Nephron (organoid): Measurements from ENCODE around the gene DEPDC5.

Experiments used
- H3K27ac Mint-ChIP-seq, 3 experiments: 2 replicates each; pipeline ENCODE4 v1.8.0; 2020; ENCODE audit warnings: mixed read lengths in 3 of 3, mild to moderate bottlenecking in 2 of 3, moderate library complexity in 1 of 3
- H3K27me3 Mint-ChIP-seq: 2 replicates; pipeline ENCODE4 v1.8.0; 2021; ENCODE audit warnings: low read depth, mild to moderate bottlenecking, moderate library complexity, mixed read lengths
- H3K36me3 Mint-ChIP-seq: 2 replicates; pipeline ENCODE4 v1.8.0; 2020; ENCODE audit warnings: low read depth, mixed read lengths
- H3K4me1 Mint-ChIP-seq: 2 replicates; pipeline ENCODE4 v1.8.0; 2020; ENCODE audit warnings: mixed read lengths
- H3K4me3 Mint-ChIP-seq, 3 experiments: 2 replicates each; pipeline ENCODE4 v1.8.0; 2020; ENCODE audit warnings: mild to moderate bottlenecking in 3 of 3, mixed read lengths in 3 of 3, moderate library complexity in 2 of 3
- H3K9me3 Mint-ChIP-seq: 2 replicates; pipeline ENCODE4 v1.8.0; 2020; ENCODE audit warnings: mixed read lengths
- CTCF ChIP-seq, 3 experiments: fragments of 200-600 bp; sonication (generic); IDR thresholded peaks; one replicate each; pipeline ENCODE4 v1.5.0; 2021; ENCODE audit warnings: antibody characterized with exemption in 3 of 3; ENCODE audit not compliant: unreplicated experiment in 3 of 3

DEPDC5 gene

GRCh38 chr22:31816750-31817149, 62.9 kb downstream of the DEPDC5 start:
- no peak for TF ChIP-seq CTCF (IDR thresholded peaks at IDR 0.05; ENCODE audit: unreplicated experiment in 3 of 3)
- H3K27ac Mint-ChIP-seq: no peak overlapping the region

GRCh38 chr22:31818481-31819392, 64.9 kb downstream of the DEPDC5 start:
- Mint-ChIP-seq H3K36me3 (peaks cover 80% of the 10 kb centered on the region), H3K9me3 (no peaks in the 10 kb centered on the region), H3K27ac (no peak overlapping the region), H3K4me3 (no peak overlapping the region), H3K4me1 (no peaks in the 10 kb centered on the region), H3K27me3 (no peaks in the 10 kb centered on the region)
- TF ChIP-seq CTCF (IDR thresholded peaks at IDR 0.05; ENCODE audit: unreplicated experiment in 3 of 3): no peak

More at GRCh38 chr22:31816750-31817149, 62.9 kb downstream of the DEPDC5 start:
- no peak overlapping the region for H3K4me3 Mint-ChIP-seq
- no peaks in the 10 kb centered on the region for H3K9me3 Mint-ChIP-seq
- H3K36me3 Mint-ChIP-seq: peaks cover 71% of the 10 kb centered on the region
- H3K4me1 Mint-ChIP-seq: no peaks in the 10 kb centered on the region
- H3K27me3 Mint-ChIP-seq: no peaks in the 10 kb centered on the region

GRCh38 chr22:31820655-31821054, 66.8 kb downstream of the DEPDC5 start:
- H3K36me3 Mint-ChIP-seq: peaks cover 73% of the 10 kb centered on the region
- no peak for TF ChIP-seq CTCF (IDR thresholded peaks at IDR 0.05; ENCODE audit: unreplicated experiment in 3 of 3)
- no peak overlapping the region for H3K4me3 Mint-ChIP-seq
- no peak overlapping the region for H3K27ac Mint-ChIP-seq
- H3K27me3 Mint-ChIP-seq: no peaks in the 10 kb centered on the region
- no peaks in the 10 kb centered on the region for H3K4me1 Mint-ChIP-seq
- H3K9me3 Mint-ChIP-seq: no peaks in the 10 kb centered on the region

- TF ChIP-seq CTCF (IDR thresholded peaks at IDR 0.05; ENCODE audit: unreplicated experiment in 3 of 3): no peak
- no peak overlapping the region for H3K27ac Mint-ChIP-seq
- H3K36me3 Mint-ChIP-seq: peaks cover 65% of the 10 kb centered on the region
- no peaks in the 10 kb centered on the region for H3K27me3 Mint-ChIP-seq
- no peak overlapping the region for H3K4me3 Mint-ChIP-seq
- no peaks in the 10 kb centered on the region for H3K4me1 Mint-ChIP-seq
- H3K9me3 Mint-ChIP-seq: no peaks in the 10 kb centered on the region
Measured at GRCh38 chr22:31821572-31821971, 67.8 kb downstream of the DEPDC5 start.

- no peaks in the 10 kb centered on the region for H3K27me3 Mint-ChIP-seq
- no peaks in the 10 kb centered on the region for H3K9me3 Mint-ChIP-seq
- peaks cover 63% of the 10 kb centered on the region for H3K36me3 Mint-ChIP-seq
- no peak for TF ChIP-seq CTCF (IDR thresholded peaks at IDR 0.05; ENCODE audit: unreplicated experiment in 3 of 3)
- H3K4me3 Mint-ChIP-seq: no peak overlapping the region
- no peak overlapping the region for H3K27ac Mint-ChIP-seq
- H3K4me1 Mint-ChIP-seq: no peaks in the 10 kb centered on the region
Measured at GRCh38 chr22:31822523-31822922, 68.7 kb downstream of the DEPDC5 start.

GRCh38 chr22:31825513-31825912, 71.7 kb downstream of the DEPDC5 start:
- Mint-ChIP-seq H3K4me1 (no peaks in the 10 kb centered on the region), H3K27me3 (no peaks in the 10 kb centered on the region), H3K36me3 (peaks cover 56% of the 10 kb centered on the region), H3K9me3 (no peaks in the 10 kb centered on the region), H3K4me3 (no peak overlapping the region), H3K27ac (no peak overlapping the region)
- no peak for TF ChIP-seq CTCF (IDR thresholded peaks at IDR 0.05; ENCODE audit: unreplicated experiment in 3 of 3)
